ENCODE data around the gene IDH3G. TPM values are rescaled to one million over a fixed set of nuclear protein-coding genes. Genes with fewer than 3 reads are reported as not detected.
A peak's percentile ranks its signal among the peaks of the same experiment; 100 is the strongest.
"Not testable (repeated sequence)": the region's sequence is repeated elsewhere in the genome, so short reads cannot be mapped to it uniquely, and the experiment has no call there.

The IDH3G gene
- total and polyA plus RNA-seq, 2 experiments from 2014 or later, result 41.4 to 49.0 TPM

- Histone ChIP-seq H3K27ac (ENCODE audit: low read depth) (no peak overlapping the region), H3K27me3 (ENCODE audit: insufficient read depth) (no peaks in the 10 kb centered on the region), H3F3A (replicated peaks; ENCODE audit: low read depth) (no peaks in the 10 kb centered on the region), H2AFZ (no peak overlapping the region), H3K4me3 (no peak overlapping the region), H3K79me2 (replicated peaks; ENCODE audit: insufficient read depth) (no peaks in the 10 kb centered on the region), H3K4me2 (no peak overlapping the region), H3K4me1 (ENCODE audit: insufficient read depth) (no peaks in the 10 kb centered on the region), H4K20me1 (replicated peaks; ENCODE audit: insufficient read depth) (no peaks in the 10 kb centered on the region), H3K9me2 (ENCODE audit: insufficient read depth) (no peaks in the 10 kb centered on the region), H3K36me3 (ENCODE audit: insufficient read depth) (no peaks in the 10 kb centered on the region)
- H3K9me3 Mint-ChIP-seq, result no peaks in the 10 kb centered on the region
- no peaks in the 10 kb centered on the region for H3K27me3 Mint-ChIP-seq (ENCODE audit: insufficient read depth, low read depth, poor library complexity)
- DNase-seq (ENCODE audit: low spot score), result no peak
- no peaks in the 10 kb centered on the region for H3K36me3 Mint-ChIP-seq (ENCODE audit: low read depth)
- ATAC-seq, result no peak; the same call in 2 of the 3 replicates
- no peaks in the 10 kb centered on the region for H3K4me1 Mint-ChIP-seq
- no peak overlapping the region for H3K27ac Mint-ChIP-seq
- no peak overlapping the region for H3K4me3 Mint-ChIP-seq
- TF ChIP-seq ZNF331 (CRISPR knock-in tag; IDR thresholded peaks at IDR 0.05; ENCODE audit: low read depth) (no peak), CTCF (conservative IDR thresholded peaks at IDR 0.05; ENCODE audit: low read depth in 2 of 2) (peak in 1 of 2 experiments; percentile 18; a peak in 1 of 4 replicates)
These were observed 39.0 kb downstream of the IDH3G start for GRCh38 chrX:153755136-153755535.

GRCh38 chrX:153750127-153750774, 43.9 kb downstream of the IDH3G start:
- Mint-ChIP-seq H3K4me1 (no peaks in the 10 kb centered on the region), H3K27me3 (ENCODE audit: insufficient read depth, low read depth, poor library complexity) (peaks cover 3% of the 10 kb centered on the region), H3K27ac (no peak overlapping the region), H3K4me3 (no peak overlapping the region), H3K36me3 (ENCODE audit: low read depth) (no peaks in the 10 kb centered on the region; the same call in 2 of the 3 replicates), H3K9me3 (no peaks in the 10 kb centered on the region)
- Histone ChIP-seq H3K27ac (ENCODE audit: low read depth) (no peak overlapping the region), H3K4me3 (no peak overlapping the region), H4K20me1 (replicated peaks; ENCODE audit: insufficient read depth) (no peaks in the 10 kb centered on the region), H3K9me2 (ENCODE audit: insufficient read depth) (no peaks in the 10 kb centered on the region), H2AFZ (no peak overlapping the region), H3K36me3 (ENCODE audit: insufficient read depth) (no peaks in the 10 kb centered on the region), H3K4me1 (ENCODE audit: insufficient read depth) (no peaks in the 10 kb centered on the region), H3K4me2 (no peak overlapping the region), H3K27me3 (ENCODE audit: insufficient read depth) (no peaks in the 10 kb centered on the region), H3K79me2 (replicated peaks; ENCODE audit: insufficient read depth) (no peaks in the 10 kb centered on the region), H3F3A (replicated peaks; ENCODE audit: low read depth) (no peaks in the 10 kb centered on the region)
- DNase-seq (ENCODE audit: low spot score) (no peak), ATAC-seq (no peak)
- no peak for TF ChIP-seq EZH2 (IDR thresholded peaks at IDR 0.05; ENCODE audit: low read depth, unreplicated experiment)
- no peak for TF ChIP-seq POLR2AphosphoS5 (IDR thresholded peaks at IDR 0.05; ENCODE audit: low read depth)

GRCh38 chrX:153749017-153749416, 45.2 kb downstream of the IDH3G start:
- H3K4me1 ChIP-seq (ENCODE audit: insufficient read depth); DNase-seq (ENCODE audit: low spot score); H3K4me3 Mint-ChIP-seq; H2AFZ ChIP-seq; H4K20me1 ChIP-seq (replicated peaks; ENCODE audit: insufficient read depth); H3K27me3 Mint-ChIP-seq (ENCODE audit: insufficient read depth, low read depth, poor library complexity); H3K36me3 Mint-ChIP-seq (ENCODE audit: low read depth); H3K9me2 ChIP-seq (ENCODE audit: insufficient read depth); ATAC-seq; H3F3A ChIP-seq (replicated peaks; ENCODE audit: low read depth); H3K79me2 ChIP-seq (replicated peaks; ENCODE audit: insufficient read depth); H3K27me3 ChIP-seq (ENCODE audit: insufficient read depth); H3K27ac ChIP-seq (ENCODE audit: low read depth); H3K27ac Mint-ChIP-seq; H3K9me3 Mint-ChIP-seq; H3K36me3 ChIP-seq (ENCODE audit: insufficient read depth); H3K4me1 Mint-ChIP-seq; H3K4me2 ChIP-seq; H3K4me3 ChIP-seq: not testable (repeated sequence)

GRCh38 chrX:153746991-153747390, 47.2 kb downstream of the IDH3G start:
- H3K36me3 Mint-ChIP-seq (ENCODE audit: low read depth); H3K4me1 Mint-ChIP-seq; H3K27ac ChIP-seq (ENCODE audit: low read depth); H3K4me3 Mint-ChIP-seq; H3K9me3 Mint-ChIP-seq; H3K9me2 ChIP-seq (ENCODE audit: insufficient read depth); ATAC-seq; H4K20me1 ChIP-seq (replicated peaks; ENCODE audit: insufficient read depth); H3K27ac Mint-ChIP-seq; H3K4me2 ChIP-seq; H3K27me3 ChIP-seq (ENCODE audit: insufficient read depth); H3K79me2 ChIP-seq (replicated peaks; ENCODE audit: insufficient read depth); H3K36me3 ChIP-seq (ENCODE audit: insufficient read depth); H3K27me3 Mint-ChIP-seq (ENCODE audit: insufficient read depth, low read depth, poor library complexity); H3K4me1 ChIP-seq (ENCODE audit: insufficient read depth); H2AFZ ChIP-seq; H3K4me3 ChIP-seq; H3F3A ChIP-seq (replicated peaks; ENCODE audit: low read depth); DNase-seq (ENCODE audit: low spot score): not testable (repeated sequence)
